NCI-H774 (cell line): Measurements from ENCODE around the gene MFAP1.
"Not testable (repeated sequence)": the region's sequence is repeated elsewhere in the genome, so short reads cannot be mapped to it uniquely, and the experiment has no call there.

Source experiments
- DNase-seq: peaks from one replicate; lab custom pipeline; 2025; lab: John Stamatoyannopoulos, UW

MFAP1 gene, protein sequence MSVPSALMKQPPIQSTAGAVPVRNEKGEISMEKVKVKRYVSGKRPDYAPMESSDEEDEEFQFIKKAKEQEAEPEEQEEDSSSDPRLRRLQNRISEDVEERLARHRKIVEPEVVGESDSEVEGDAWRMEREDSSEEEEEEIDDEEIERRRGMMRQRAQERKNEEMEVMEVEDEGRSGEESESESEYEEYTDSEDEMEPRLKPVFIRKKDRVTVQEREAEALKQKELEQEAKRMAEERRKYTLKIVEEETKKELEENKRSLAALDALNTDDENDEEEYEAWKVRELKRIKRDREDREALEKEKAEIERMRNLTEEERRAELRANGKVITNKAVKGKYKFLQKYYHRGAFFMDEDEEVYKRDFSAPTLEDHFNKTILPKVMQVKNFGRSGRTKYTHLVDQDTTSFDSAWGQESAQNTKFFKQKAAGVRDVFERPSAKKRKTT

DNA sequence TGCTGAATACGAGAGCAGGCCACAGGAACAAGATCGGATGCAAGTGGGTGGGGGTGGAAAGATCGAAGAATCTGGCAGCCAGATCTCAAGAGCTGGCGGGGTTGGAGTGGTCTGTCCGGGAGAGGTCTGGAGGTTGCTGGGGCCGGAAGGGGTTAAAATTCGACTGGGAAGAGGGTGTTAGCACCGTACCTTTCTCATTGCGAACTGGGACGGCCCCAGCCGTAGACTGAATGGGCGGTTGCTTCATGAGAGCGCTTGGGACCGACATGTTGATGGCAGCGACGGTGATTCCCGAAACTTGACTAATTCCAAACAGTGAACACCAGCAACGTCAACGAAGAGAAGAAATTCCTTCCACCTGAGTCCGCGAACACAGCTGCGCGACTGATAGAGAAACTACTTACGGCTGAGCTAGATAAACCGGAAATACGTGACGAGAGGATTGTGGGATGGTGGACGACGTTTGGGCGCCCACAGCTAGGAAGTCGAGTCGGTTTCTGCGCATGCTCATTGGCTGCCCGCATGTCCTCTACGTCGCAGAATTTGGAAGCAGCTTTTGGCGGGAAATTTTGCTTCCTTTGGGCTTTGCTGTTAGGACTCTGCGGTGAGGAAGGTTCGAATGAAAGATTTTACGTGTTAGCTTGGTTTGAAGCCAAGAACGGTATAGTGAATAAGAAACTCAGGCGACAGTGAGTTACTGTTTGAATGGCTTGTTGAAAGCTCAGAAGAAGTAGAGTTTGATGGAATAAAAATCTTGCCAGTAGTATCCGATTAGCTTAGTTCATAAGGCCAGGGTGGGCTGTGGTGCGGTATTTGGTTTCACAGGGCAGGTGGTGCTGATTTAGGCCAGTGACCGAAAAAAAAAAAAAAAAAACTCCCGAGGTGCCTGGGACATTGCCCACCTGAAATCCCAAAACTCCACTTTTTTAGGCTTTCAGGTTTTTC is at the start of gene MFAP1:
MFAP1 (minus strand) TSS at position 389 of the 945 bp plus-strand sequence; CDS start at position 268, 121 bp downstream.
- peak; percentile 96 for DNase-seq

DNA sequence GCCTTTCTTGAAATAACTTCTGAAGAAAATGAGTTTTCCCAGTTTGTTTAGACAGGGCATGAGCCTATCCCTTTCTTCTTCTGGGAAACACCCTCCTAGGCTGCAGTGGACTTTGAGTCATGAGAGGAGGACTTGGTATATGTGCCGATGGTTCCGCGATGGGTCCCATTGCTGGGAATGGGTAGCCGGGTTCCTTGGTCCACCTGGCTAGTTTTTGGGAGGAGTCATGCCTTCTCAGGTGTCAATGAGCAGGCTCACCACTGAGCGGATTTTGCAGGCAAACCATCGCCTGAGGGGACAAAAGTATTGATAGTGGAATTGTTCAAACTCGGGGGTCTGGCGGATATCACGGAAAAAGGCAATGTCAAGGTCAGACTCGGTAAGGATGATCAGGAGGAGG is 49.2 kb upstream of the MFAP1 start:
- no peak for DNase-seq

GRCh38 chr15:43872416-43873020 is 48.0 kb upstream of the MFAP1 start:
- peak; percentile 27 for DNase-seq

- no peak for DNase-seq
These were observed 47.3 kb upstream of the MFAP1 start for GRCh38 chr15:43871835-43872234.

- DNase-seq = no peak
These were observed 43.9 kb upstream of the MFAP1 start for GRCh38 chr15:43868406-43868805.

- no peak for DNase-seq
These were observed 42.6 kb upstream of the MFAP1 start for GRCh38 chr15:43867096-43867495.

- not testable (repeated sequence) for DNase-seq
These were observed 42.1 kb upstream of the MFAP1 start for GRCh38 chr15:43866636-43867035.

DNA sequence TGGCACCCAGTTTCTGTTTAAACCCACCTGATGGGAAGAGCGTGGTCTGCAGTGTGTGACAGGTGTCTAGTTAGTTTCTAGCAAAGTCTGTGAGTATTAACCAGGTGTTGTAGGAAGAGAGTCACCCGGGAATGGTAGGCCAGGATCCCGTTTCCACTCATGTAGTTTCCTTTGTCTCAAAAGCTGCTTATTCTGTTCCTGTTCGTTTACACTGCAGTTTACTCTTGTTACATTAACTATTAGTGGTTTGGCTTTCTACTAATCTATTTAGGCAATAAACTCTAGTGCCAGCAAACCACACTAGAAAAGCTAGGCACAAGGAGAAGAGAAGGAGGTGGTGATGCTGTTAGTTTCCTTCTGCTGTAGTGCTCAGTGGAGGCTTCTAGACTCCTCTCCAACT is 35.1 kb upstream of the MFAP1 start:
- DNase-seq = no peak

- no peak for DNase-seq
These were observed 30.3 kb upstream of the MFAP1 start for GRCh38 chr15:43854801-43855200.

GRCh38 chr15:43852607-43853006 is 28.1 kb upstream of the MFAP1 start:
- DNase-seq = no peak

DNA sequence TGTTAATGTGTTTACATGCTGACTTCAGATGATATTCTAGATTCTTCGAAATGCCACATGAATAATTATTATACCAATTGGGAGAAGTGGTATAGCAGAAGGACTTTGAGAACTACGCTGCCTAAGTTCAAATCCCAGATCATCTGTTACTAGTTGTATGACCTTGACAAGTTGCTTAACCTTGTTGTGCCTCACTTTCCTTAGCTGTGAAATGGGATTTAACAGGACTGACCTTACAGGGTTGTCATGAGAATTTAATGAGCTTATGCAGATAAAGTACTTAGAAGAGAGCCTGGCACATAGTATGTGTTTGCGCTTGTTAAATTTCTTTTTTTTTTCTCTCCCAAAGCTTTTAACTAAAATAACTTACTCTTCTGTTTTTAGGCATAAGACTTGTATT is 26.8 kb upstream of the MFAP1 start:
- DNase-seq = no peak

GRCh38 chr15:43845421-43845820 is 20.9 kb upstream of the MFAP1 start:
- DNase-seq = no peak

GRCh38 chr15:43832485-43832884 is 8.0 kb upstream of the MFAP1 start:
- not testable (repeated sequence) for DNase-seq

DNA sequence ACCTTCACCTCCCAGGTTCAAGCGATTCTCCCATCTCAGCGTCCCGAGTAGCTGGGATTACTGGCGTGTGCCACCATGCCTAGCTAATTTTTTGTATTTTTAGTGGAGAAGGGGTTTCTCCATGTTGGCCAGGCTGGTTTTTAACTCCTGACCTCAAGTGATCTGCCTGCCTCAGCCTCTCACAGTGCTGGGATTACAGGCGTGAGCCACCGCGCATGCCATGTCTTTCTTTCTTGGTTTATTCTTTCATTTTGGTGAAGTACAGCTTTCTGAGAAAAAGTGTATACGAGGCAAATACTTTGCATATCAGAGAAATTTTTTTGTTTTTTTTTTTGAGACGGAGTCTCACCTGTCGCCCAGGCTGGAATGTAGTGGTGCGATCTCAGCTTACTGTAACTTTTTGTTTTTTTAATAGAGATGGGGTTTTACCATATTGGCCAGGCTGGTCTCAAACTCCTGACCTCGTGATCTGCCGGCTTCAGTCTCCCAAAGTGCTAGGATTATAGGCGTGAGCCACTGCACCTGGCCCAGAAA is 7.1 kb upstream of the MFAP1 start:
- not testable (repeated sequence) for DNase-seq

- DNase-seq = not testable (repeated sequence)
These were observed 6.3 kb upstream of the MFAP1 start for GRCh38 chr15:43830691-43831275.

GRCh38 chr15:43829951-43830540 is 5.6 kb upstream of the MFAP1 start:
- DNase-seq = not testable (repeated sequence)

DNA sequence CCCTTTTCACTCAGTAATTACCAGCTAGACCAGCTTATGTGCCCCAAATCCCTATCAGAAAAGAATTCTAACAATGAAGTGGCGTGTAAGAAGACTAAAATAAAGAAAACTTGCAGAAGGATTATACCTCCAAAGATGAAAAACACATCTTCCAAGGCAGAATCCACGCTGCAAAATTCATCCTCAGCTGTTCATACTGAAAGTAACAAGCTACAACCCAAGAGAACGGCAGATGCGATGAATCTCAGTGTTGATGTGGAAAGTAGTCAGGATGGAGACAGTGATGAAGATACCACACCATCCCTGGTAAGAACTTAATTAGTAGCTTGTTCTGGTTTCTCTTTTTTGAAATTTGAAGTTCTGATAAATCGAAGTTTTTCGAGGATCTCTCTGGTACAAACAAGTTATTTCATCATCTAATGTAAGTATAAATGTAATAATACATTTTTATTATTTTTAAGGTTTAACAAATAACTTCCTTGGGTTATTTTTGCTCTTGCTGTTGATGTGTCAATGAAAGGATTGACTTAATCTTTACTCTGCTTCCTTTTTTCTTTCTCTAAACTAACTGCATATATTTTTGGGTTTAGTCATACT is 3.7 kb upstream of the MFAP1 start:
- no peak for DNase-seq

DNA sequence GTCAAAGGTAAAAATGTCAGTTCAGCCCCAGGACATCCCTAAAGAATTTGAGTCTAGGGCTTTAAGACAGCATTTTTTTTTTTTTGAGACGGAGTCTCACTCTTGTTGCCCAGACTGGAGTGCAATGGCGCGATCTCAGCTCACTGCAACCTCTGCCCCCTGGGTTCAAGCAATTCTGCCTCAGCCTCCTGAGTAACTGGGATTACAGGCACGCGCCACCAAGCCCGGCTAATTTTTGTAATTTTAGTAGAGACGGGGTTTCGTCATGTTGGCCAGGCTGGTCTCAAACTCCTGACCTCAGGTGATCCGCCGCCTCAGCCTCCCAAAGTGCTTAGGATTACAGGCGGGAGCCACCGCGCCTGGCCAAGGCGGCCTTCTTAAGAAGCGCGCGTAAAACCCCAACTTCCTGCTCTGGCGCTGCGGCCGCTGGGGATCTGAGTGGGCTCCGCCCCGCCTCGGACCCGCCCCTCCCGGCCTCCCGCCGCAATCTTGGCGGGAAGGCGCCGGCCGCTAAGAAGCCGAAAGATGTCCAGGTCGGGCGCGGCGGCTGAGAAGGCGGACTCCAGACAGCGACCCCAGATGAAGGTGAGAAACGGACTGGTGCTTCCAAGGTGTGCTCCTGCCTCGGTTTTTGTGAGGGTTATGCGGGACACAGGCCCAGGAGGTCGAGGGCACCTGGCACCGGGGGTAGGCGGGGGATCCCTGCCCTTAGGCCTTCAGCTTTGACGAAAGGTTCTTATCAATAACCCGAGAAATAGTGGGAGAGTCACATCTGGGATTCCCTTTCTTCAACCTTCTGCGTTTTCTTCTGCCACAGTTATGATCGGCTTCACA is 2.2 kb upstream of the MFAP1 start, which contains the start of gene WDR76:
WDR76 (plus strand) TSS at position 495 of the 834 bp plus-strand sequence; CDS start at position 526, 31 bp downstream.
- peak; percentile 83 for DNase-seq

- no peak for DNase-seq
These were observed 1.6 kb upstream of the MFAP1 start for GRCh38 chr15:43826029-43826507.

DNA sequence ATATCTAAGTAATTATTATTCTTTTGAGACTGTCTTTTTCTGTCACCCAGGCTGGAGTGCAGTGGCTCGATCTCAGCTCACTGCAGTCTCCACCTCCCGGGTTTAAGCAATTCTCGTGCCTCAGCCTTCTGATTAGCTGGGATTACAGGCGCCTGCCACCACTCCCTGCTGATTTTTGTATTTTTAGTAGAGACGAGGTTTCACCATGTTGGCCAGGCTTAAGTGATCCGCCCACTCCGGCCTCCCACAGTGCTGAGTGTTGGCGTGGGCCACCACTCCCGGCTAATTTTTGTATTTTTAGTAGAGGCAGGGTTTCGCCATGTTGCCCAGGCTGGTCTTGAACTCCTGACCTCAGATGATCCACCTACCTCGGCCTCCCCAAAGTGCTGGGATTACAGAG is 815 bp upstream of the MFAP1 start:
- DNase-seq = not testable (repeated sequence)
